GM21447 (cell line): ENCODE data around the gene GABBR2.

Experiments used
- ATAC-seq: cut with Tn5 transposase; IDR thresholded peaks from one replicate; pipeline ENCODE4 v1.9.1; 2021; ENCODE audit not compliant: unreplicated experiment

Gene GABBR2

GRCh38 chr9:98449871-98450270 lies 258.9 kb downstream of the GABBR2 start:
- no peak for ATAC-seq

- no peak for ATAC-seq
These were observed 263.2 kb downstream of the GABBR2 start for GRCh38 chr9:98445576-98445975.

GRCh38 chr9:98444601-98445000 lies 264.1 kb downstream of the GABBR2 start:
- ATAC-seq, result no peak

DNA sequence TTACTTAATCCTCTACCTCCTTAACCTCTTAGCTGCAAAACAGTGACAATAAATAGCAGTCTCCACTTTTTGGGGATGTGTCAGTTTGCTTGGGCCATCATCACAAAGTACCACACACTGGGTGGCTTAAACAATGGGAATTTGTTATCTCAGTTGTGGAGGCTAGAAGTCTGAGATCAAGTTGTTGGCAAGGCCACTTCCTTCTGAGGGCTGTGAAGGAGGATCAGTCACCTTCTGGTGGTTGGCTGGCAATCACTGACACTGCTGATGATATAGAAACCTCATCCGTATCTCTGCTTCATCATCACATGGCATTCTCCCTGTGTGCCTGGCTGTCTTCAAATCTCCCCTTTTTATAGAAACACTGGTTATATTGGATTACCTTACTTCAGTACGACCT lies 266.2 kb downstream of the GABBR2 start:
- no peak for ATAC-seq

DNA sequence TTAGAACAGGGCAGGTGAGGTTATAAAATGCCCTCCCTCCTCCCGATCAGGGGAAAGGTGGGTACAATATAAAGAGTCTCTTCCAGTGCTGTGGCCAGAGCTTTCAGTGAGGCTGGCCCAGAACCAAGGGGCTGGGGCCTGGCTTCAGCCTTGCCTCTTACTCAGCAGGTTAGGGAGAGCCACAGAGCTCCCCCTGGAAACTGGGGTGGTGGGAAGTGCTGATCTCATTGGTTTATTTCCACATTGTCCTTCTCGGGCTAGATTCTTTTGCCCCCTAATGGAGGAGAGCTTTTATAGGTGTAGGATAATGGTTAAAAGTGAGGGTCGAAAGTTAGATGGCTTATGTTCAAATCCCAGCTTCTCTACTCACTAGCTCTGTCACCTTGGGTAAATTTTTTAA lies 266.6 kb downstream of the GABBR2 start:
- no peak for ATAC-seq

- ATAC-seq, result no peak
These were observed 270.1 kb downstream of the GABBR2 start for GRCh38 chr9:98438666-98439065.

DNA sequence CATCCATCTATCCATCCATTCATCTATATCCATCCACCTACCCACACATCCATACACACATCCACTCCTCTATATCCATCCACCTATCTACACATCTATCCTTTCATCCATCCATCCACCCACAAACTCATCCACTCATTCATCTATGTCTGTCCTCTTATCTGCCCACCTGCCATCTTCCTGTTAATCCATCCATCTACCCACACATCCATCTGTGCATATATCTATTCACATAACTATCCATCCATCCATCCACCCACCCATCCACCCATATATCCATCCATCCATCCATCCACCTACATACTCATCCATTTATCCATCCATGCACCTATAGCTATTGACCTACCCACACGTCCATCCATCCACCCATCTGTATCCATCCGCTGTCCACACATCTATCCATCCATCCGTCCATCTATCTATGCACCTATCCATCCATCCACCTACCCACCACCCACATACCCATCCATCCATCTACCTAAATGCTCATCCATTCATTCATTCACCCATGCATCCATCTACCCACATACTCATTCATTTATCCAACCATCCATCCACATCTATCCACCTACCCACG lies 271.2 kb downstream of the GABBR2 start:
- ATAC-seq, result no peak

GRCh38 chr9:98432960-98433359 lies 275.8 kb downstream of the GABBR2 start:
- ATAC-seq, result no peak

- no peak for ATAC-seq
These were observed 276.6 kb downstream of the GABBR2 start for GRCh38 chr9:98432134-98432533.

GRCh38 chr9:98430535-98431292 lies 278.0 kb downstream of the GABBR2 start:
- no peak for ATAC-seq

GRCh38 chr9:98429613-98430012 lies 279.1 kb downstream of the GABBR2 start:
- no peak for ATAC-seq

DNA sequence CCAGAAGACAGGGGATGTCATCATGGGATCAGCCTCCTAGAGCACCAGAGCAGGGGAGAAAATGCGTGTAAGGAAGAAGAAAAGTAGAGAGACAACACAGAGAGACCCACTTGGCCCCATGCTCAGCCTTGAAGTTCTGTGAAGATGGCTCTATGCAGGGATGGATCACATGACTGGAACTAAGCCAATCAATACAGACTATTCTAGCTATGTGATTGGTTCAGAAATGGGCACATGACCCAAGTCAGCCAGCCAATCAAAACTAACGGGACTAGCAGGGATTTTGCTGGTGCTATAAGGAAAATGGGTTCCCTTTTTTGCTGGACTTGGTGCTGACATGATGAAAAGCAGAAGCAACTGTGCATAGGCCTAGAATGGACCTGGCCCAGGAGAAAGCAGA lies 280.3 kb downstream of the GABBR2 start:
- ATAC-seq, result no peak

GRCh38 chr9:98427491-98427890 lies 281.2 kb downstream of the GABBR2 start:
- ATAC-seq, result no peak

DNA sequence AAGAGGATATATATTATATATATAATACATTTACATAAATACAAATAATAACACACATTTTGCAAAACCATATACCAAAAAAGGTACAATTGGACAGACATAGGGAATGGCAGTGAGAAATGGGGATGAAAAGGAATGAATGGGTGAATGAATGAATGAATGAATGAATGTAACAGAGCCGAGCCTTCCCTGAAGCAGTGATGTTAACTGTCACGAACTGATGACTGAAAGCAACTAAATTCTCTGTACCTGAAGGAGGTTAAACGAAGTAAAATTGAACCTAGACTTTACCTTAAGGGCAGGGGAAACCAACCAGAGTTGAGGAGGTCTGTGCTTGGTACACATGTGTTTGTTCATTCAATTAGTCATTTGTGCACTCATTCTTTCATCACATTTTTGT lies 283.7 kb downstream of the GABBR2 start:
- no peak for ATAC-seq

DNA sequence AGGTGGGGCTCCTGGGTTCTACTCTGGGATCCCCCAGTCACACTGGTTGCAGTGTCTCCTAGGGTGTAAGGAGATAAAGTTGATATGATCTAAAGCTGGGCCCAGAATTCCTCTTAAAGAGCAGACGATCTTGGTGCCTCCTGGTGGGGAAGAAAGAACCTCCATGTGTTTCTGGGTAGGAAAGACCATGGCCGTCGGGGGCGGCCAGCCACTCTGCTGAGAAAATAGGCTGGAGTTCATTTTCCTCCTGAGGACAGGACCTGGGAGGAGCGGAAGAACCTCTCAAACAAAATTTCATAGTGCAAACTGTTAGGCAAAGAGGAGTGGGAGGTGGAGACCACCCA lies 289.5 kb downstream of the GABBR2 start:
- no peak for ATAC-seq

GRCh38 chr9:98418578-98419259 lies 290.0 kb downstream of the GABBR2 start:
- ATAC-seq, result no peak

DNA sequence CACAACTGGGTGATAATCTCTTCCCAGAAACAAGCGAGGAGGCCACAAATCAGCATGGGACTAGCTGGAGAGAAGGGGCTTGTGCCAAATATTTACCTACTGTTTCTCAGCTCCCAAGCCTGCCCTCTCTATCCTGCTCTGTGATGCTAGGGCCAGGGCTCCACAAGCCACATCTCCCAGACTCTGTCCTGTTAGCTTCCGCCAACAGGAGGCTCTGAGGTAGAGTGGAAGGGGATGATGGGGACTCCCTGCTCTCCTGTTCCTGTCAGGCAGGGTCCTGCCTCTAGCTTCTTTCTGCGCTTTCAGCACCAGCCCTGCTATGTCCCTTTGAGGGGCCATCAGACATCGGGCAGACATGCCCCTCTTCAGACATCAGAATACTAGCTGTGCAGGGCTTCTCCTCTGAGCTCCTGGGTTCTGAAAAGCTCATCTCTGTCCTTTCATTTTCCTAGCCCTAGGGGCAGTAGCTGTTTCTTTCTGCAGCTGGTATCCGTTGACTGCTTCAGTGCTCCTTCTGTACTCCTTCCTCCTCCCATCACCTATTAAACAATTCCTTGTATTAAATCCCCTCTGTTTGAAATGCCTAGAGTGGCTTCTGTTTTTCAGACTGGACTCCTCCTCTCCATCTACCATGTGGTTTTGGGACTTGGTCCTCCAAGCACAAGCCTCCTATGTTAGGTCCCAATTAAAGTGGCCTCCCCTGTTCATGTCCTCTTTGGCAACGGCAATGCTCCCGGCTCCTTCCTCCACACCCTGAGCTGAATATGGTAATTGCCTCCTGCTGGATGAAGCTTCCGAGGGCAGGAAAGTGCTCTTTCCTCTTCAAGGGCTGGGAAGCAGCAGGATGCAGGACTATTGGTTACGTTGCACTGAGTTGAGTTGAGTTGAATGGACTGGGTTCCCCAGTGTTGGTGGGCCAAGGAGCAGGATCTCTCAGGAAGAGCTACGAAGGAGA lies 292.2 kb downstream of the GABBR2 start:
- no peak for ATAC-seq

GRCh38 chr9:98415782-98416181 lies 293.0 kb downstream of the GABBR2 start:
- ATAC-seq, result no peak

DNA sequence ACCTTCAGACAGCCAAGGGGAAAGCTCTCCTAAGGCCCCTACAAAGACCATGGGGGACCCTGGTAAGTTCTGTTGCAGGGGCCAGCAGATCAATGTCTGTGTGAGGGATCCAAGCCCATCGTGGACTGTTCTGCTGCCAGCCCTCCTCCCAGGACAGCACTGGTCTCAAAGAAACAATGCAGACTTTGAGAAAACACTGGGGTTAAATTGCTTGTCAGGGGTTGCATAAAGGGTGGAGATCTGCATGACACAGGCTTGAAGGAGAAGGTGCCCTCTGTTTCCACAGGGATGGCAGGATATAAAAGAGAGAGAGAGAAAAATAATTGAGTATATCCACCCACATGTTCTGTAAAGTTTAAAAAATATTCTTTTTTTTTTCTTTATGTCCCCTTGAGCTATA lies 295.7 kb downstream of the GABBR2 start:
- no peak for ATAC-seq

DNA sequence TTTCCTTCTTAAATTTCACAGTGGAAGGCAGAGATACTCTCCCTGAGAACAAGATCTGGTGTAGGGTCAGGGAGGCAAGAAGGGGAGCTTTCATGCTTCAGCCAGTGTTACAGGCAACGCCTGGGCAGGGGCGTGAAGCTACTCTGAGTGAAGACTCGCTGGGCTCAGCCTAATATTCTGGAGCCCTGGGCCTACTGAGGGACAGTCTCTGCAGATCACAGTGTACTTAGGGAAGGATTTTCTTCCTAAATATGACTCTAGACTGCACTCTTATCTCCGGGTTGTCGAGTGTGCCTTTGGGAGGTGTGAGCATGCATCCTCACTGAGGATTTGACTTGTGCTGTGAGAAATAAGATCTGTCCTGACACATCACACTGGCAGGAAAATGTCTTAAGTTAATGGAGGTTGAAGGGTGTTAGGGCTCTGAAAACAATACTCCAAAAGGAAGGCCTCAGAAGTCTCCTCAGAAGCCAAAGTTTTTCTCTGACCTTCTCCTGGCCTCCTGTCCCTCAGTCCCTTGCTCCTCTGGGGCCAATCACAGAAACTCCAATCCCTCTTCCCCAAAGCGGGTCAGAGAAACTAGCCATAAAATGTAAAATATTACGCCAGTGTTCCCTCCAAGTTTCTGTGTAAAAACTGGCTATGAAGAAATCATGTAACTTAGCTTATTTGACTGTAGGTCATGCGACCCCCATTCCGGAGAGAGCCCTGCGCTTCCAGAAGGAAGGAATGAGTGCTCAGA lies 296.5 kb downstream of the GABBR2 start:
- ATAC-seq, result no peak
